LNCAP (cell line): ENCODE measurements around the gene CYP4X1.
A peak's percentile ranks its signal among the peaks of the same experiment; 100 is the strongest.

ENCODE experiments used
- CTCF ChIP-seq: fragments of 450-650 bp; IDR thresholded peaks from 2 replicates; pipeline ENCODE4 v1.5.1; 2017; ENCODE audit warnings: mild to moderate bottlenecking

Gene CYP4X1

GRCh38 chr1:47023268-47024140 lies at the start of gene CYP4X1:
Gene CYP4X1, plus strand, starts transcription at chr1:47023669. Its CDS starts 149 bp downstream, at chr1:47023818.
- TF ChIP-seq CTCF, result no peak

- TF ChIP-seq CTCF, result no peak
Observed at GRCh38 chr1:46983166-46983829, 40.2 kb upstream of the CYP4X1 start.

- TF ChIP-seq CTCF, result no peak
Observed at GRCh38 chr1:46983830-46984586, 39.5 kb upstream of the CYP4X1 start.

- TF ChIP-seq CTCF, result peak; percentile 33; the same call in 1 of the 2 replicates
Observed at GRCh38 chr1:46991083-46991923, 32.2 kb upstream of the CYP4X1 start.

- TF ChIP-seq CTCF, result no peak
Observed at GRCh38 chr1:46996659-46997281, 26.7 kb upstream of the CYP4X1 start.

DNA sequence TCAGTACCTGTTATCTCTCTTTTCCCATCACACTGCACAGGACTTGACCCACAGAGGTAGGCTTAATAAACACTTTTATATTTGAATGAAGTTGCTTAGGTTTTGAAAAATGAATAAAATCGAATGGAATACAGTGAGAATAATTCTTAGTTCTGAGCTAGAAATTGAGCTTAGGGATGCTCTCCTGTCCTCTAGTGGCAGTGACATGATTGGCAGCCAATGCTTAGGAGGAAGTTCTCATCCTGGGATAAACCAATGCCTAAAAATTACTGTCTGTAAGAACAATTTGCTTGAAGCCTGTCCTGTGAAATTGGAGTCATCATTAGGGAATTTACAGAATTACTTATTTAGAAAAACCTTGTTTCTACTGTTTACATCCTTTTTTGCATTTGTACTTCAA lies 21.3 kb upstream of the CYP4X1 start:
- peak; percentile 66 for TF ChIP-seq CTCF
